Measurements from ENCODE around the gene NDRG2.

Gene NDRG2

DNA sequence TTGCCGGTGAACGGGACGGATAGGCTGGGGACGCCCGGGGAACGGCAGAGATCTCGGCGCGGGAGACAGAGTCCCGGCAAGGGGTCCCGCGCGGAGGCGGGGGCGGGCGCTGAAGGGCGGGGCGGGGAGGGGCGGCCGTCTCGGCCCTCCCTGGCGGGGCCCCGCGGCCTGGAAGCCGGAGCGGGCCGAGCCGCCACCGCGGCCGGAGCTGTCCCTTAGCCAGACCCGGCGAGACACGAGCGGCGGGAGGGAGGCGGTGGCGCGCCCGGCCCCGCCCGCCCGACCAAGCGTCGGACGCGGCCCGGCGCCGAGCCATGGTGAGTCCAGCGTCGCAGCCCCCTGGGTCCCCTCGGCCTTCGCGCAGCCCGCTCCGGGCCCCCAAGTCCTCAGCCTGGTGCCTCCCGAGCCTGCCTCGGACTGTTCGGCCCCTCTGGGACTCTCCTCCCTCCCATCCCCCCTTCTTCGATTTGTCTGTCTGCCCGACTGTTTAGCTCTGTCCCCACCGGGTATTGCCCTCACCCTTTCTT is 45.3 kb upstream of the NDRG2 start, which contains the start of gene ARHGEF40:
TSS of gene ARHGEF40 (plus strand) at position 222 of the 527 bp plus-strand sequence. CDS start at position 315, 93 bp downstream.
- peak within 1 kb of the TSS; percentile 67 for H3K27ac ChIP-seq

DNA sequence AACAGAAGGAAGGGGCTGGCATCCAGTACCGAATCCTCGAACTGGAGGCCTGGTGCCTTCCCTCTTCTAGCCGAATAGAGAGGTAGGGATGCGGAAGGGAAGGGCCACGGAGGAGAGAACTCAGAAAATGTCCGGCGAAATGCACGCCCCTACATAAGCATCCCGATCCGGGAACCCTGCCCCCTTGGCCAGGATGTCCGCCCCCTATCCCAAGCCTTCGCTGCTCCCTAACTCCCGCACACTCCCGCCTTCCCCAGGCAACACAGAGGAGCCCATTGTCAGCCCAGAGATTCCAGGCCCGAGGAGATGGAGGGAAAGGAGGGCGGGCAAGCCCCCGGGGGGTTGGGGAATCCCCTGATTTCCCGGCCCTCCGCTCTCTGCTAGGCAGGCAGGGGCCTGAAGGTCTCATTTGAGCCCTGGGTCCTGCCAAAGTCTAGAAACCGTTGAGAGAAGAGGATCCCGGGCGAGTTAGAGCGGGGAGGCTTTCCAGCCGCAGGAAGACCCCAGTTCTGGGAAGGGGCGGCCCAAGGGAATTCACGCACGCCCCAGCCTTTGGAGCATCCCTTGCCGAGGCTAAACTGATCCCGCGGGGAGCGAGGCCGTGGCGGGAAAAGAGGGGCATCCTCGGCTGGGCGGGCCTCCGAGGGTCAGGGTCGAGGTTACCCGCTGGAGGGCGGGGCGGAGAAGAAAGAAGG is 44.7 kb upstream of the NDRG2 start:
- H3K27ac ChIP-seq: peak overlapping the region; percentile 67
- TF ChIP-seq, protein P1, sequence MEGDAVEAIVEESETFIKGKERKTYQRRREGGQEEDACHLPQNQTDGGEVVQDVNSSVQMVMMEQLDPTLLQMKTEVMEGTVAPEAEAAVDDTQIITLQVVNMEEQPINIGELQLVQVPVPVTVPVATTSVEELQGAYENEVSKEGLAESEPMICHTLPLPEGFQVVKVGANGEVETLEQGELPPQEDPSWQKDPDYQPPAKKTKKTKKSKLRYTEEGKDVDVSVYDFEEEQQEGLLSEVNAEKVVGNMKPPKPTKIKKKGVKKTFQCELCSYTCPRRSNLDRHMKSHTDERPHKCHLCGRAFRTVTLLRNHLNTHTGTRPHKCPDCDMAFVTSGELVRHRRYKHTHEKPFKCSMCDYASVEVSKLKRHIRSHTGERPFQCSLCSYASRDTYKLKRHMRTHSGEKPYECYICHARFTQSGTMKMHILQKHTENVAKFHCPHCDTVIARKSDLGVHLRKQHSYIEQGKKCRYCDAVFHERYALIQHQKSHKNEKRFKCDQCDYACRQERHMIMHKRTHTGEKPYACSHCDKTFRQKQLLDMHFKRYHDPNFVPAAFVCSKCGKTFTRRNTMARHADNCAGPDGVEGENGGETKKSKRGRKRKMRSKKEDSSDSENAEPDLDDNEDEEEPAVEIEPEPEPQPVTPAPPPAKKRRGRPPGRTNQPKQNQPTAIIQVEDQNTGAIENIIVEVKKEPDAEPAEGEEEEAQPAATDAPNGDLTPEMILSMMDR (conservative IDR thresholded peaks at IDR 0.05): no peak
- no peak for TF ChIP-seq ZFX (IDR thresholded peaks at IDR 0.05)

More for the DNA sequence above, 45.3 kb upstream of the NDRG2 start, which contains the start of gene ARHGEF40:
- TF ChIP-seq, protein P1 (conservative IDR thresholded peaks at IDR 0.05): no peak
- peak; percentile 48; the same call in 1 of the 2 replicates for TF ChIP-seq ZFX (IDR thresholded peaks at IDR 0.05)

DNA sequence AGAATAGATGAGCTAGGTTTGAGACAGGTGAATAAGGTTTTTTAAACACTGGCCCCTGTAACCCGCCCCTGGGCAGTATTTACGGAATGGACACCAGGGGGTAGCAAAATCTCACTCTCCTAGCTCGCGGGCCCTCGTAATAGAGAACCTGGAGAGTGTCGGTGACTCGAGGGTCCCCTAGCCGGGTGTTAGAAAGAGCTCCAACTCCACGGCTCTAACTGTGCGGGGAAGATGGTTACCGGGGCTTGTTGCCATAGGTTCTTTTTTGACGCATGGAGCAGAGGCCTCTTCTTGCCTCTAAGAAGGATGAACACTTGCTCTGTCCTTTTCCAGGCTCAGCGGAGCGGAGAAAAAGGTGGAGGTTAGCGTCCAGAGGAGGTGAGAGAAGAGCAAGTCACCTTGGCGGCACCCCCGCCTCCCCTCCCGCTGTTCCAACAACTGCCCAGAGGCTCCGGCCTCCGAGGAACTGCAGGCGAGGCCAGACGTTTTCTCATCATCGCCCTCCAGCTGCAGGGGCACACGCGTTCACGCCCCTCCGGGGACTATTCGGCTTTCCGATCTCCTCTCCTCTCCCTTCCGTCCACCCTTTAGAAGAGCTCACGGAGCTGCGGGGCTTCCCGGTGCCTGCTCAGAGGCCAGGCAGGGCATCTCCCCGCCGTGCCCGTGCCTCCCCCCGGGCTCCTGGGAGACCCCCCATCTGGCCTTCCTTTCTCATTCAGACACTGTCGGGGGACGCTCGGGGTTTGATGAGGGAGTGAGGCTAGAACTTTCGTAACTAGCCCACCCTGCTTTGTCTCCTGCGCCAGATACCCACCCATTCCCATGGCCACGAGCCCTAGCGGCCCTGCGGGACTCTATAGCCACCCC is 43.9 kb upstream of the NDRG2 start:
- TF ChIP-seq, protein P1 (conservative IDR thresholded peaks at IDR 0.05): peak; percentile 59
- TF ChIP-seq ZFX (IDR thresholded peaks at IDR 0.05): no peak
- no peak overlapping the region for H3K27ac ChIP-seq

DNA sequence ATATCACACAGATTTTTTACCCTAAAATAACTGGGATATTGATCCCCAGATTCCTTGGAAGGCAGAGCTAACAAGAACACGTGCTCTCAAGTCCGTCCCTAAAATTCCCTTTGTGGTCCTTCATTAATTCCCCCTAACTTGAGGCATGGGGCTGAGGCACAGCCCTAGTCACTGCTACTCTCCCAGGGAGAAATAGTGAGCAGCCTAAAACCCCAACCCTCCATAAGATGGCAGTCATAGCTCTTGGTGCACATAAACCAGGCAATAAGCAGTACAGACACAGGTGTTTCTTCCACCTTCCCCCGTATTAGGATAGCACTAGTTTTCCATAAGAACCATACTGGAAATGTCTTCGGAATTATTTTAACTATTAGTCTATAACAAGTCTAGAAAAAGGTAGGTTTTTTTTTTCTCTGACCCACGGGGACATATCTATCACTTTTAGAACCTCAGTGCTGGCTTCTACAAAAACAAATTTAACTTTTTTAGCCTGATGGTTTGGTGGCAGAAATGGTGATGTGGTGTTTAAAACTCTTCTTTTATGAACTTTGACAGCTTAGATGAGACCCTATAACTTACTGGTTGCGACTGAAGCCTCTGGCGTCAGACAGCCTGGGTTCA is 42.1 kb upstream of the NDRG2 start:
- TF ChIP-seq, protein P1 (conservative IDR thresholded peaks at IDR 0.05): peak; percentile 26
- no peak for TF ChIP-seq ZFX (IDR thresholded peaks at IDR 0.05)

DNA sequence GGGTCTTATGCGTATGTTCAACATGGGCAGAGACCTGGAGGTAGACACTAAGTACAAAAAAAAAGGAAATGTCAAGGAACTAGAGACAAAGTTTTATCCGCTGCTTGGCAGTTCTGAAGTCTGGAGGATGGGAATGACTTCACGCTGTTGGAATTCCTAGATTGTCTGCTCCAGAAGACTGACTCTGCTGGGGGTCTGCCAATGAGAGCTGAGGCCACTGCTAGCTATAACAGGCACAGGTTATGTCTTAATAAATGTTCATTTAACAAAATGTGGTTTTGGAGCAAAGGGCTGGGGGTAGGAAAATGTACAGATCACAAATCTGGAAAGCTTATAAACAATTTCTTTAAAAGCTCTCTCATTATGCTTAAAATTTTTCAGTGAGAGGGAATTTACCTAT is 38.6 kb upstream of the NDRG2 start:
- no peak overlapping the region for H3K27ac ChIP-seq
- TF ChIP-seq, protein P1 (conservative IDR thresholded peaks at IDR 0.05): no peak
- no peak for TF ChIP-seq ZFX (IDR thresholded peaks at IDR 0.05)

More for the DNA sequence above, 42.1 kb upstream of the NDRG2 start:
- no peak overlapping the region for H3K27ac ChIP-seq

DNA sequence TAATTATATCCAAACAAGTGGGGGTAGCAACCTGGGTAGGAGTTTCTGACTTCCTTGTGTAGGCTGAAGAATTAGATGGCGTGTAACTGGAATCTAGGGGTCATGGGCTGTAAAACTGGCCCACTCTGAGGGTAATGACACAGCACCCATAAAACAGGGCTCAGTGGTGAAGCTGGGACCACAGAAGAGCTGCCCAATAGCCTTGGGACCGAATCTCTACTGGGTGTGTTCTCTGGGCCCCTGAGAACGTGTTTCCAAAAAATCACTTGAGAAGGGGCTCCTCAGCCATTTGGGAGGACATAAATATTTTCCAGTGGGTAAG is 36.4 kb upstream of the NDRG2 start:
- no peak for TF ChIP-seq ZFX (IDR thresholded peaks at IDR 0.05)
- TF ChIP-seq, protein P1 (conservative IDR thresholded peaks at IDR 0.05): no peak
- H3K27ac ChIP-seq: no peak overlapping the region

Measured in C4-2B (cell line).